GM12892 (cell line): ENCODE results near the gene DHPS. TPM values are rescaled to one million over a fixed set of nuclear protein-coding genes. Genes with fewer than 3 reads are reported as not detected.
A peak's percentile ranks its signal among the peaks of the same experiment; 100 is the strongest.
"Not testable (repeated sequence)": the region's sequence is repeated elsewhere in the genome, so short reads cannot be mapped to it uniquely, and the experiment has no call there.

Source experiments
- DNase-seq: peaks from one replicate; pipeline ENCODE4 v3.0.0; 2011; ENCODE audit not compliant: insufficient read length
- FAIRE-seq: peaks from 2 replicates; lab custom pipeline; 2011; peaks lifted over from hg19 to GRCh38; lab: Jason Lieb, UNC
- POLR2A ChIP-seq: IDR thresholded peaks from 2 replicates; pipeline ENCODE4 v1.6.1; 2011; ENCODE audit warnings: low read depth, low read length, control low read depth
- POLR2AphosphoS5 ChIP-seq: IDR thresholded peaks from 2 replicates; pipeline ENCODE4 v1.6.1; 2011; ENCODE audit warnings: low read depth, low read length, control low read depth
- TAF1 ChIP-seq: IDR thresholded peaks from 2 replicates; pipeline ENCODE4 v1.6.1; 2011; ENCODE audit warnings: low read depth, mild to moderate bottlenecking, control low read depth, low read length, borderline replicate concordance
- polyA plus RNA-seq: library from polyadenylated mRNA; unstranded; fragments of >200 nt; gene quantifications from one replicate; pipeline ENCODE4 v1.2.1, GENCODE V29; 2012; ENCODE audit warnings: missing spikeins, inconsistent platforms; ENCODE audit not compliant: missing spikeins

Gene DHPS
- 71.1 TPM for polyA plus RNA-seq

- TF ChIP-seq TAF1 (peak; percentile 53), POLR2A (peak; percentile 96), POLR2AphosphoS5 (peak; percentile 95)
Observed at GRCh38 chr19:12681074-12681987, at the start of gene DHPS. TSS of gene DHPS (minus strand) at chr19:12681880. CDS start at chr19:12681766, 114 bp downstream.

GRCh38 chr19:12731337-12731736, 49.7 kb upstream of the DHPS start:
- TF ChIP-seq POLR2AphosphoS5 (0 out of 2 replicates have a peak, but pooled peaks have one; percentile 28), POLR2A (no peak), TAF1 (no peak)
- no peak for DNase-seq
- no peak for FAIRE-seq

More at GRCh38 chr19:12681074-12681987, at the start of gene DHPS:
- FAIRE-seq = peak; percentile 94
- DNase-seq = peak; percentile 92

DNA sequence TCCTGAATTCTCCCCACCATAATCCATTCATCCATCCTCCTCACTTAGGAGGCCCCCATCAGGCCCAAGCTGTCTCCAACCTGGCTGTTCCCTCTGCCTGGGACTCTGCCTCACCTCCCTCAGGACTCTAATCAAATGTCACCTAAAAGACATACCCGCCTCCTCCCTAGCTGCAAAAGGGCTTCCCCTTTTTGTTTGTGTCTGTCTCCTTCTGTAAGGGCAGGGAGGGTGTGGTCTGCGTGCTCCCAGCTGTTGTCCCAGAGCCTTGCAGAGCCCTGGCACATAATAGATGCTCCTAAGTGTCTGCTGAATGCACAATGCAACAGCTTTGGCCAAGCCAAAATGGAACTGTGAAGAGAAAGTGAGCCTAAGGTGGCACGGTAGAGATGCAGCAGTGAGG, 48.4 kb upstream of the DHPS start:
- no peak for TF ChIP-seq POLR2A
- no peak for TF ChIP-seq POLR2AphosphoS5
- no peak for TF ChIP-seq TAF1
- no peak for DNase-seq
- FAIRE-seq = no peak

DNA sequence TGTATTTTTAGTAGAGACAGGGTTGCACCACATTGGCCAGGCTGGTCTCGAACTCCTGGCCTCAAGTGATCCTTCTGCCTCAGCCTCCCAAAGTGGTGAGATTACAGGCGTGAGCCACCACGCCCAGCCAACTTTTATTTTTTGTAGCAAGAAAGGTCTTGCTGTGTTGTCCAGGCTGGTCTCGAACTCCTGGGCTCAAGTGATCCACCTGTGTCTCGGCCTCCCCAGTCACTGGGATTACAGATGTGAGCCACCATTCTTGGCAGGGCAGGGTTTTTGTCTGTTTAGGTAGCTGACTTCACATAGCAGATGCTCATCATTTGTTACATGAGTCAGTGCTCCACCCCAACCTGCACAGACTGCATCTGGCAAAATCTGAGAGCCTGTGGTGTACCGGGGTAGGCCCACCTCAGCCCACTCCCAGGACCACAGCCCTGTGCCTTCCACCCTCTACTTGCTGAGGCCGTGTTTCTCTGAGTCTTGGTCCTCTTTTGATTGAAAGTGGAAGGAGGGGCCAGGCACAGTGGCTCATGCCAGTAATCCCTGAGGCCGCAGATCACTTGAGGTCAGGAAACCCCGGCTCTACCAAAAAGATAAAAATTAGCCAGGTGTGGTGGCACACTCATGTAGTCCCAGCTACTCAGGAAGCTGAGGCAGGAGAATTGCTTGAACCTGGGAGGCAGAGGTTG, 46.2 kb upstream of the DHPS start:
- FAIRE-seq (no peak), DNase-seq (no peak)
- TF ChIP-seq POLR2A = no peak
- TF ChIP-seq POLR2AphosphoS5 = no peak
- no peak for TF ChIP-seq TAF1

GRCh38 chr19:12726988-12727316, 45.3 kb upstream of the DHPS start:
- no peak for FAIRE-seq
- TF ChIP-seq TAF1 = no peak
- no peak for TF ChIP-seq POLR2A
- TF ChIP-seq POLR2AphosphoS5 = no peak
- no peak for DNase-seq

DNA sequence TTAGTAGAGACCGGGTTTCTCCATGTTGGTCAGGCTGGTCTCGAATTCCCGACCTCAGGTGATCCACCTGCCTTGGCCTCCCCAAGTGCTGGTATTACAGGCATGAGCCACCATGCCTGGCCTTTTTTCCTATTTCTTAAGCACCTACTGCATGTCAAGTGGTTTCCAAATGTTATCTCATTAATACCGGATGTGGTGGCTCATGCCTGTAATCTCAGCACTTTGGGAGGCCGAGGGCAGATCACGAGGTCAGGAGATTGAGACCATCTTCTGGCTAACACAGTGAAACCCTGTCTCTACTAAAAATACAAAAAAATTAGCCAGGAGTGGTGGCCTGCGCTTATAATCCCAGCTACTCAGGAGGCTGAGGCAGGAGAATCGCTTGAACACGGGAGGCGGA, 43.9 kb upstream of the DHPS start:
- FAIRE-seq = not testable (repeated sequence)

DNA sequence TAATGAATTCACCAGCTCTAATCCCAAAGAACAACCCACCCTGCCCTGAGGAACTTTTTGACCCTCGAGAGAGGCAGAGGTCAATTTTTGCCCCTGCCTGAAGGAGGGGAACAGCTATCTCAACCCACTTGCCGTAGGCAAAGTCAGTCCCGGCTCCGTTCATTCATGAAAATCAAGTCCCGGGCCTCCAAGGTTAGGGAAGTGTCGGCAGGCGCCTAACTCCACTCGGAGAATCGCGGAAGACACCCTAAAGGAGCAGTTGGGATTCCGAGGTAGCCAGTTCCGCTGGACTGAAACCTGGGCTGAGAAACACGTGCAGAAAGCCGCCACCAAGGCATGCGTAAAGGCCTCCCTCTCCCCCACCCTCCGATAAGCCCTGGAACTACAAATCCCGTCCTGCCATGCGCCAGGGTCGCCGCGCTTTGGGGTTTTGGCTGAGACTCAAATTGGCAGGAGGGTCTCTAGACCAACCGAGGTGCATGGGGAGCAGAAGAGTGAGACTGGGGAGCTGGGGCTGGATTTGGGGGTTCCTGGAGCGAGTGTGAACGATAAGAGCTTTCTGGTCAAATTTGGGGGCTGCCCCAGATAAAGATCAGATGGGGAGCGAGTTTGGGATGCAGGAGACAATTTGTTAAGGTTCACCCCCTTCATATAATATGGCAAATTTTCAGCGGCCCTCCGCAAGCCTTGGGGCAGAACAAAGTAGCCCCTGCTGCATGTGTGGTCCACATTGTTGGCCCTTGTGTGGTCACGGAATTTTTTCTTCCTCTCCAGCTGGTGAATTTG, 42.2 kb upstream of the DHPS start, which contains the start of gene TNPO2:
TNPO2 (minus strand) TSS at position 292 of the 786 bp plus-strand sequence. CDS start 2,955 bp downstream, outside the sequence.
- TF ChIP-seq POLR2AphosphoS5 = peak; percentile 83
- peak; percentile 71; the same call in 1 of the 2 replicates for TF ChIP-seq TAF1
- TF ChIP-seq POLR2A = peak; percentile 80
- DNase-seq (peak; percentile 77), FAIRE-seq (peak; percentile 90)

More for the DNA sequence above, 43.9 kb upstream of the DHPS start:
- DNase-seq = not testable (repeated sequence)

GRCh38 chr19:12723381-12723640, 41.6 kb upstream of the DHPS start:
- DNase-seq = no peak
- no peak for TF ChIP-seq TAF1
- FAIRE-seq = peak; percentile 70

GRCh38 chr19:12722566-12723380, 41.1 kb upstream of the DHPS start:
- DNase-seq (peak; percentile 98), FAIRE-seq (peak; percentile 89)
- TF ChIP-seq TAF1 = peak; percentile 58; the same call in 1 of the 2 replicates
- peak; percentile 49; the same call in 1 of the 2 replicates for TF ChIP-seq POLR2A
- TF ChIP-seq POLR2AphosphoS5 = peak; percentile 54

DNA sequence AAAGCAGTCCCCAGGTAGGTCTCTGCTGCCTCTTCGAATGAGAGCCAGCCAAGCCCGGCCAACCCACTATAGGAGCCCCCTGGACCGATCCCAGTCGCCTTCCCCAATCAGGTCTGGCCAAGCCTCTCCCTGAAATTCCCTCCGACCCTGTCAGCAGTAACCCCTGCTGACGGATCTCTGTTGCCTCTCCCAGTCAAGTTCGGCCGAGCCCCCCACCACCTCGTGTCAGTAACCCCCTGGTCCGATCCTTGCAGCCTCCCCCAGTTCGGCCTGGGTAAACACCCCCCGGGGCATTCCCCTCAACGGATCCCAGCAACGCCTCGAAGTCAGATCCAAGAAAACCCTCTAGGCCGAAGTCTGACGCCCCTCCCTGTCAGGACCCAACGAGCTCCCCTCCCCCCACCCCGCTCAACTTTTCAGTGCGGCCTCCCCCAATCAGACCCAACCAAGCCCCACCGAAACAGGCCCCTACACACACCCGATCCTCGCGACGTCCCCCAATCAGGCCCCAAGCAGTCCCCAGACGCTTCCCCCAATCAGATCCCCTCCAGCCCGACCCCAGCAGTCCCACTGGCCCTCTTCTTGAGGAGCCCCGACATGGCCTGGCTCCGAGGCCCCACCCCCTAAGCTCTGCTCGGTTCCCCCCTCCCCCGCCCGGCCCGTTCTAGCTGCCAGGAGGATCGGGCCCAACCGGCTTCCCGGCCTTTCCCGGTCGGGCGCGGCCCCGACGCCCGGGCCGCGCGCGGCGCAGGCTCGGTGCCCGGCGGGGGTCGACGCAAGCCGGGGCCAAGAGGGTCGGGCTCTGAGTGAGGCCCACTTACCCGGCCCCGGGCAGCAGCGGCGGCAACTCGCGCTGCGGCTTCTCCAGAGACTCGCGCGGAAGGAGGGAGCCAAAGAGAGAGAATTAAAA, 40.2 kb upstream of the DHPS start:
- TF ChIP-seq POLR2AphosphoS5 (no peak; the same call in 1 of the 2 replicates), POLR2A (0 out of 2 replicates have a peak, but pooled peaks have one; percentile 34), TAF1 (no peak)
- DNase-seq (peak; percentile 76), FAIRE-seq (no peak)
